Measurements from ENCODE around the gene COL23A1.

COL23A1 gene

DNA sequence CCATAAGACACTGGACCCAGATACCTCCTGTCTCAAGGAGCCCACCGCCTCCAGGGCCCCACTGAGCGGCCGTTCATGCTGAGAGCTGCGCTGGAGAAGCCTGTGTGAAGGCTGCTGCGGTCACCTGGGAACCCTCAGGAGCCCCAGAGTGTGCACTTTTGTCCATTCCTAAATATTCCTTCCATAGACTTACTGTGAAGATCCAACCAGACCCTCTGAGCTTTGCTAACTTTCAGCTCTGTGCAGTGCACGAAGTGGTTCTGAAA is 119.5 kb downstream of the COL23A1 start:
- DNase-seq: no peak

DNA sequence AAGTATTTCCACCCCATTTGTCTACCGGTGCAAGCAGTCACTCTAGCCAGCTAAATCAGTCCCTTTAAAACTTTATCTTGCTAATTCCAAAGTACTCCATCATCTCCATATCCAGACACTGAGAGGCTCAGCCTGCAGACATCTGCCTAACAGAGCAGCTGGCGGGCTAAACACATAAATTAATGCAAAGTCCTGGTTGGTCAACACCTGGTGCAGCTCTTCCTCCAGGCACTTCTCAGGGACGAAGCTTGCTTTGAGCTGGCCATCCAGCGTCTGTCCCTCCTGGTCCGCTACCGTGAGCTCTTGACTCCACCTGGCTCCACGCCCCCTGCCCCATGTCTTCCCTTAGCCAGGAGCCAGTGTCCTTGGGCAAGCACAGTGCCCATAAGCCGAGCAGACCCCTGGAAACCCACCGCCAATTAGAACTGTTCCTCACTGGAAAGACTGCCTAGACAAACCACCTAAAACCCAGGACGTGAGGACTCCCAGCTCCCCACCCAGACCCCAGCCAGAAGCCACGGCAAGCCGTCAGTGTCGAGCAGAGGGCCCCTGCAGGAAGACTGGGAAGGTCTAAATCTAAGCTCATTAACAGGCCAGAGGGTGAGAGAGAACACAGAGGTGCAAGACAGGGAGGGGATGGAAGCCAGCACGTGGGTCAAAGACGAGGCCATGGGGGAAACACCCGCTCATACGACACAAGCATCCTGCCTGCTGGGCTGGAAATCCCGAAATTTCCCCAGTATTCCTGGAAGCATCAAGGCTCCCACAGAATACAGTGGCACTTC is 120.0 kb downstream of the COL23A1 start:
- no peak for DNase-seq

DNA sequence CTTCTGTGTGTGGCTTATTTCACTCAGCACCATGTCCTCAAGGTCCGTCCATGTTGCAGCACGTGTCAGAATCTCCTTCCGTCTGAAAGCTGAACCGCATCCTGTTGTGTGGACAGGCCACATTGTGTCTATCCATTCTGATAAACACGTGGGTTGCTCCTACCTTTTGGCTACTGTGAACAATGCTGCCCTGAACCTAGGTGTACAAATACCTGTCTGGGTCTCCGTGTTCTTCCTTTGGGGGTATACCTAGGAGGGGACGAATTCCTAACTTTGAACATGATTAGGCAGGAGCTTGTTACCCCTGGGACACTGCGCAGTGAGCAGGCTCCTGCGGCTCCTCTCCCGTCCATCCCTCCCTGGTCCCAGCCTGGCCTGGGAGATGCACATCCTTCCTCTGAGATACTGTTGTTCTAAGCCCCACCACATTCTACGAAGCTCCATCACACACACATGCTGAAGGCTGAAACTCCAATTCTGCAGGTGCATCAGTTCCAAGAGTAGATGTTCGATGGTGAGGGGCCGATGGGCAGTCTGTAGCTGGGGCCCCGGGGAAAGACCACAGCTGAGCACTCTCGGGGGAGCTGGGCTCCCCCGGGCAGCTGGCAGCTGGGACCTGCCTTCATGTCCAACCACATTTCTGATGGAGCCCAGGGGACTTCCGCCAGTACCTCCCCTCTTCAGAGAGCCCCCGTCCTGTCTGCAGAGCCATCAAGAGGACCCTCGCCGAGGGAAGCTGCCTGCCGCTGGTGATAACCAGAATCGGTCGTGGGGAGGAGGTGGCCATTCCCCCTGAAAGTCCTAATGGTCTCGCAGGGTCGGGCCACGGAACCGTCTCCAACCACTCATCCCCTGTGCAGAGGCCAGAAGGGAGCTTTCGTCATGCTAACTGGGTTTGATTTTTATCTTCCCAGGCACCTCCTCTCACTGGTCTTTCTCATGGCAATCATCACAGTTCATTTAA is 120.9 kb downstream of the COL23A1 start:
- no peak for DNase-seq

DNA sequence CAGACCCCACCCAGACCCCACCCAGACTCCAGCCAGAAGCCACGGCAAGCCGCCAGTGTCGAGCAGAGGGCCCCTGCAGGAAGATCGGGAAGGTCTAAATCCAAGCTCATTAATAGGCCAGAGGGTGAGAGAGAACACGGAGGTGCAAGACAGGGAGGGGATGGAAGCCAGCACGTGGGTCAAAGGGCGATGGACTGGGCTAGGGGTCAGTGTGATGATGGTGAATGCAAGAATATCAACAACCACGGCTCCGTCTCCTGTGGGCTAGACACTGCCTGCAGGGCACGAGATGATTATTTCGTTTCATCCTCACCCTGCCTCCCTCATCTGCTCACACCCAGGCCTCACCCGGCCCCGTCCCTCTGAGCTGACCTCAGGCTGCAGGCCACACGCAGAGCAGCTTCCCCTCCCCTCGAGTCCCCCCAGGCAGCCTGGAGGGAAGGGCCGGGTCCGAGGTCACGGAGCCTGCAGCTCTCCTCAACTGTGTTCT is 122.0 kb downstream of the COL23A1 start:
- DNase-seq: no peak

DNA sequence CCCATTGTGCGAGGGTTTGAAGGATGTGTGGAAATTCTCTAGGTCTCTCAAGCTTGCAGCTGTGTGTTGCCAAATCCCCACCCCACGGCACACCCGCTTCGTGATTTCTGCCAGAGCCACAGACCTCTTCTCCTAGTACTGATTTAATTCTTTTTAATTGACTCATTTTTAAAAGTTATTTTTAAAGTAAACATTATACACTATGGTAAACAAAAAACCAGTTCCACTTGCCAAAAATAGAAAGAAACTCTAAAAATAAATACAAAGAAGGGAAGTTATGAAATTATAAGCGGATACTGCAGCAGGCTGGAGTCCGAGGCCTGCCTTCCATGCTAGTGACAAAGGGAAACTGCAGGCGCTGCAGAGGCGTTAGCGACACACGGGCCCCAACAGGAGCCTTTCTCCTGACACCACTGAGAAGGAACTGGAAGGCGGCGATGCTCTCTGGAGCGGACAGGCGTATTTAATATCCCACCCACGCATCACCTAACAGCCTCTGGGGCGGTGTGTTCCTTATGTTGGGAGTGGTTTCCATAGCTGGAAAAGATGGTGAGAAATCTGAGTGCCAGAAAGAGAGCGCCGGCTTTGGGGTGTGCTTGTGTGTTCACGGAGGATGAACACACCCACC is 122.5 kb downstream of the COL23A1 start:
- no peak for DNase-seq

DNA sequence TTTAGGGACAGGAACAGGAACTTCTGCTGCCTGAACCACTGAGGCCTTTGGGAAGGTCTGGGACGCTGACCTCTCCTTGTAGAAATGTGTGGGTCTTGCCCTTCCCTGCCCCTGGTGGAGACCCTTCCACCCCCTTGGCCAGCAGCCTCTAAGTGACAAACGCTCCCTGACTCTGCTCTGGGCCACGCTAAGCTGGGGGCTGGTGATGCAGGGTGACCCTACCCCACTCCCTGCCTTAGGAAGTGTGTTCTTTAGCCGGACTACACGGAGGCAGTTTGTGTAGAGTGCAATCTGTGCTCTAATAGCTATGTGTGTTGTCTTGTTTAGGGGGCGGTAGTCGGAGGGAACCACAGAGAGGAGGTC is 123.0 kb downstream of the COL23A1 start:
- DNase-seq: no peak

DNA sequence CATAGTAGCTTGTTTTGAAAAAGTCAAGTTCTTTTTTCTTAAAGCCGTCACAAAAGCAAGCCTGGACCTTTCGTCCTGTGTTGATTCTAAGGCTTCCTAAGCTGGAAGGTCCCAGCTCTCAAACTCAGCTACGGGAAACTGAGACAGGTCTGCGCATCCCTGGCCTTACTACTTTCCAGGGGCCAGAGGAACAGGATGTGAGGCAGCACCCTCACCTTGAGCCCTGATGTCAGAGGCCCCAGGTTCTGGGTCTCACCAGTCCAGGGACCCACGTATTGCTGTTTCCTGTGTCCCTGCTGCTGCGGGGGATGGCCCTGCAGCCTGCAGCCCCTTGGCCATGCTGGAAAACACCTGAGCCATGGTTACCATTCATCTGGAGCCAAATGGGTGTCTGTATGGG is 123.9 kb downstream of the COL23A1 start:
- DNase-seq: no peak

DNA sequence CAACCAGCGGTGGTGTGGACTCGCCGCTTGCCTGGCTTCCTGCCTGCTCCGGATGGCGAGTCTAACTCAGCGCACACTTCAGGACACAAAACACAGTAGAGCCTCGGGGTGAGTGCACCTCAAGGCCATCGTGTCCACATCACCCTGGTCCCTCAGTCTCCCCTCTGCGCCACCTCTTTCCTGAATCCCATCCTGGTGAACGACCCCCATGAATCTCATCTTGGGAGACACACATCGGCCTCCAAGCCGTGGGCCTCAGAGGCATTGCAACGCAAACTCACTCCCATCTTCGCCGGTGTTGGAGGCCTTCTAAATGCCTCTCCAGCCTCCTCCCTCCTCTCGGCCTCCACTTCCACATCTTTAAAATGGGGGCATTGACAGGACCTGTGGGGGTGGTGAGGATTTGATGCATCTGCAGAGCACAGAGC is 124.3 kb downstream of the COL23A1 start:
- DNase-seq: no peak

DNA sequence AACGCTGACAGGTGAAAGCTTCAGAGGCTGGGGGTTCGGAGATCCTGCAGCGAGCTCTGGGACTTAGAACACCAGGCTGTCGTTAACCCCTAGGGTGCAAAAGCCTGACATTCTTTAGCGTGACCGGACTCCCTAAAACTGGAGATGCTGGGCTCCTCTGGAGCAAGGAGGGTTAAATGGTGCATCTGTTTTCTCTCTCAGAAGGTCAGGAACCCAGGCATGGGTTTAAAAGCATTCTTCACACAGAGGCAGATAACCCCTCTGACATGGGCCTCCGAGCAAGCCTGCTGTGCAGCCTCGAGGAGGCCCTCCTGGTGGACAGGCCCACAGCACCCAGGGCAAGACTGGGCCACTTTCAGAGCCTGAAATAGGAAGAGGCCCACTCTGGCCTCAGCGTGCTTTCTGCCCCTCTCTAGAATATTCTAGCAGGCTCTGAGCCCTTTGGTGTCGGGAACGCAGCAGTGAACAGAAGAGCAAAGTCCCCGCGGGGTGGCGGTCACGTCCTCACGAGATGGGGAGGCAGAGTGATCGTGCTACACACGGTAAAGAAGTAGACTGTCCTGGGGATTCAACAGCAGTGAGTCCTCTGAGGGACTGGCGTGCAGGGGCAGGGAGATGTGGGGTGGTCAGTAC is 124.8 kb downstream of the COL23A1 start:
- no peak for DNase-seq

DNA sequence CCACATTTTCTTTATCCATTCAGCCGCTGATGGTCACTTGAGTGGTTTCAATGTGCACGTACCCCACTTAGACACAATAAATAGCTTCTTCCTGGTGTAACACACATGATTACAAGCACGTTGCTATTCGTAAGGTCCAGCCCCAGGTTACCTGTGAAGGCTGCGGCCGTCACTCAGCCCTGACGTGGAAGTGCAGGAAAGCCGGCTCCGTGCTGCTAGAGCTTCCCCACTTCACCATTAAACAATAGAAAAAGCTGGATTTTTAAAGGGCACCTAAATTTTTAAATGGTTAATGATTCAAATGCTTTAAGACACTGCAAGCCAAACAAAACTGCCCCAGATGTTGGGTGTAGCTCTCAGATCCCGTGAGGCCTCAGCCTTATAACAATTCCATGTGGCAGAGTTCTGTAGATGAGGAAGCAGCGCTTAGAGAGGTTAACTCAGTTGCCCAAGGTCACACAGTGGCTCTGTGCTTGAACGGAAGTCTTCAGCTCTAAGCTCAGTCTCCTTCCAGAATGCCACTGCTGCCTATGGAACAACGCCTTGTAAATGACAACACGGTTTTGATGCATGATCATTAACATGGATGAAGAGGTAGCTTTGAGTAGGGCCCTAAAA is 125.7 kb downstream of the COL23A1 start:
- no peak for DNase-seq

DNA sequence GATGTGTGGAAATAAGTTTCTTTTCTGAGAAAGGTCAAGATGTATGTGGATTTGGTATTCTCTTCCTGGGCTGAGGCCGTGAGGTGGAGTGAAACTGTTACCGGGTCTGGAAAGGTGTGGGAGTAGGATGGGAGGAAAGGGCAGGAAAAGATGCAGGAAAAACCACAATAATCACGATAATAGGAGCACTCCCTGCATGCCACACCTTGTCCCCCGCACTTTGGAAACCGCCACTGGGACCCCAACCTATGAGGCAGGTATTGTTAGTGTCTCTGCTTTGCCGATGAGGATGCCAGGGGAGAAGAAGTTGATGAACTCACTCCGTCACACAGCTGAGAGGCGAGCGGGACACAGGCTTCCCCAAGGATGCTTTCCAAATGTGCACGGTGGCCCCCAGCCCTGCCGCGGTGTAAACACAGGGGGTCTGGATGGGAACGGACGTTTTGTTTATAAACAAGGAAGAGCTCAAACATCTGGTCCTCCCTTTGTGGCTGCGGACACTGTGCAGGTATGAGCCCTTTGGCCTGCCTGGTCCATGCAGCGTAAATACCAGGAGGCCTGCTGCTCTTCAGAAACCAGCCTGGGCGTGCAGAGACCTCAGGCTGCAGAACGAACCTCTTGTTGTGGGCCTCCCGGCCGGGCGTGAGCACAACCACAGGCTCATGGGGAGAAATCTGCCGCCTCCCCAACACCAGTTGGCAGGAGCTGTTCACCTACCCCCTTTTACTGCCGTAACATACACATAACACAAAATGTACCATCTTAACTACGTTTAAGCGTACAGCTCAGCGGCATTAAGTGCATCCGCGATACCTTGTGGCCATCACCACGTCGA is 126.7 kb downstream of the COL23A1 start:
- no peak for DNase-seq

DNA sequence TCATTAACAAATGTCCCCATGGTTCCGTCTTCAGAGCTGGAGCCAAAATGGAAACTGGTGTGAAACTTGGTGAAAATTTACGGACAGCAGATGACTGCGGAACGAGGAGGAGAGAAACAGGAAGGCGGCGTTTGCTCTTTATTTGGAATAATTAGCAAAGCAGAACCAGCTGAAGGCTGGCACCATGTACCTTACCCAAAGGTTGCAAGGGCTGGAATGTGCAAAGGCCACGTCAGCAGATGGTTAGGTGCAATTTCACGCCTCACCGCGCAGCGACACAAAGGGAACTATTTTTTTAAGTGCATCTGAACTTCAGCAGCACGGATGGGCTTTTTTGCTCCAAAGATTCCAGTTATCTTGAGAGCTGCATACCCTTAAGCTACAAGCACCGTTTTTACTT is 127.4 kb downstream of the COL23A1 start:
- no peak for DNase-seq

DNA sequence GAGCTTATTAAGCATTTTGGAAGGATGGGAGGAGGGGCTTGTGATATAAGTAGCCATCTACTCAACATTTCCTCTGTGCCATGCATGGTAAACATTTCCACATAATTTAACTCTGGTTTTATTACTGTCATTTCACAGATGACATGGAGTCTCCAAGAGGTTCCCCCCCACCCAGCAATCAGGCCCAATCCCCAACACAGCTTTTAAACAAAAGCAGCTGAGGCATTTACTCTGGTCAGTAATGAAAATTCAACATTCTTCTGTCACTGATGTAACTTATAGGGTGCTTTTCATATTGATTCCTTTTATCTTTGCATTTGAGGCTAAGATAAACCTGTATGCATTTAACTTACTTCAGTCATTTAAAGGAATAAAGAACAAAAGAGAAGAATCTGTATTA is 128.1 kb downstream of the COL23A1 start:
- DNase-seq: no peak

DNA sequence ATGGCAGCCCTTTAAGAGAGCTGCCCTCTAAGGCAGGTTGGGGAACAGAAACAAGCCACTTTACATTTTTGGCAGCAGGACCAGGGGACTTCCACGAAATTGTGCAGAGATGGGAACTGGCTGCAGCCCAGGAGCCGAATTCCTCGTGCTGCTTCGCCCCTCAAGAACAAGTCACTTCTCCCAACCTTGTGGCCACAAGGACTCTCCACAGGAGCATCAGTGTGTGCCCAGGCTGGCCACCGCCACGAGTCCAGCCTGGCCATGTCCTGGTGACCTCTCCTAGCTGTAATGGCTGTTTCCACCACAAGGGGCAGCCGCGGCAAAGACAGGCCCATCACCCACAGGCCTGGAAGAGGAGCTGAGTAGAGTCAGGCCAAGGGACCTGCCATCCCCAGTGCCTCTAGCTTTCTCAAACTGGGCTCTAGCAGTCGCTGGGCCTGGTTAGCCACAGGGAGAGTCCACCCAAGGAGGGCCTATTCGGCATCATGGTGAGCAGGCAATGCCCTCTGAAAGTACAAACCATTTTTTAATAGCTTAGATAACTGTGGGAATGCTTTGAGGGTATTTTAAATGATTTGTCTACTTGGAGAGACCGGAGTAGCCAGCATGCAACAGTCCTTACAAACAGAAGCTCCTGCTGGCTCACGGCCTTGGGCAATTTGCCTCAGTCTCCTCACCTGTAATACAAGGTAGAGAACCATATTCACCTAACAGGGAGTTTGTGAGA is 129.0 kb downstream of the COL23A1 start:
- DNase-seq: no peak

DNA sequence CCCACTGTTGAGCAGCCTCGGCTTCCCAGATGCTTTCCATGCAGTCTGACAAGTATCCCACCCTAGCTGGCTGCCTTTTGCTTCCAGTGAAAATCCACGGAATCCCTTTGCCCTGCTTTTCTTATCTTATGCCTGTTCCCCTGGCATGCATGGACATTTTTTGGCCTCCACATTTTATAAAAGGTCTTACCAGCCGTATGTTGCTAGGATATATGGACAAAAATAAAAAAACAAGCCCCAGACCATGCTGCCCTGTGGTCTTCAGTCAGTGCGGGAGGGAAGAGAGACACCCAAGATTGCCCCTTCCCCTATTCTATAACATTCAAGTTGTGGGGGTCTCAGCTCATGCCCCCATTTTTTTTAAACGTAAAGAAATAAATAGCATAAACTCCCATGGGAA is 129.6 kb downstream of the COL23A1 start:
- DNase-seq: no peak

DNA sequence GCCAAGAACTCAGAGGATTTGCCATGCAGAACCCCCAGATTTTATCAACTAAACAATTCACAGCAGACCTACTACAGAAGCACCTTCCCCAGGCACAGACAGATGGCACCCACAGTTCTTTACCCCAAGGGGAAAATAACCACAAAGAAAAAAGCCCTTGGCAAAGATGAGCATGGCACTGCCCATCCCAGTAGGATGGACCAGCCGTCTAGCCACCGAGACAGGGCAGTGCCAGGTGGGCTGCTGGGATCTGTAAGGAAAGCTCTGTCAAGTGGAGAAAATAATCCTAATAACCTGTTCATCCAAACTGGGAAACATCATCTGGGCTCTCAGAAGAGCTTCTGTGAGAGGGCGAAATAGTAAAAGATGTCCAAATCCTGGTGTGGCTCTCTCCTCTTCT is 130.0 kb downstream of the COL23A1 start:
- DNase-seq: no peak

DNA sequence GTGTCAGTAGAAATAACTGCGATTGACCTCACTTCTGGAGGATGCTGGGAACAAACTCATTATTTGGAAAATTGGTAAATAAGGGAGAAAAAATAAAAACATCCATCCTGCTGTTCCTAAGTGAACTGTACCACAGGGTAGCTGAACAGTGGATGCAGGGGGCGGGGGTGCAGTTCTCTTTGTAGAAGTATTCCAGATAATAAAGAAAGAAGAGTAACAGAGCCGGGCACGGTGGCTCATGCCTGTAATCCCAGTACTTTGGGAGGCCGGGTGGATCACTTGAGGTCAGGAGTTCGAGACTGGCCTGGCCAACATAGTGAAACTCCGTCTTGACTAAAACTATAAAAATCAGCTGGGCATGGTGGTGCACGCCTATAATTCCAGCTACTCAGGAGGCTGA is 132.1 kb downstream of the COL23A1 start:
- DNase-seq: no peak

DNA sequence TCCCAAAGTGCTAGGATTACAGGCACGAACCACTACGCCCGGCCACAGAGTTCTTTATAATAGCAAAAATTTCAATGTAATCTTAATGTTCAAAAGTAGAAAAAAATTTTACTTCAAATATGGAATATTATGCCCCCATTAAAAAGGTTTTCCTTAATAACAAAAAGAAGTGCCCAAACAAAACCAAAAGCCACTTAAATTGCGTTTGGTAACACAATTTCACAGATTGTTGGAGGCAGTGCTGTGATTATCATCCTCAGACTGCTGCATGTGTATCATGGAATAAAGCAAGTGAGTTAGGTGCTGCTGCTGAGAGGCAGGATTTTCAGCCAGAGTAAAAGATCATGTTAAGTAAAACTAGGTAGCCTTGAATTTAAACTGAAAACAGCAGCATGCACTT is 132.7 kb downstream of the COL23A1 start:
- DNase-seq: no peak

DNA sequence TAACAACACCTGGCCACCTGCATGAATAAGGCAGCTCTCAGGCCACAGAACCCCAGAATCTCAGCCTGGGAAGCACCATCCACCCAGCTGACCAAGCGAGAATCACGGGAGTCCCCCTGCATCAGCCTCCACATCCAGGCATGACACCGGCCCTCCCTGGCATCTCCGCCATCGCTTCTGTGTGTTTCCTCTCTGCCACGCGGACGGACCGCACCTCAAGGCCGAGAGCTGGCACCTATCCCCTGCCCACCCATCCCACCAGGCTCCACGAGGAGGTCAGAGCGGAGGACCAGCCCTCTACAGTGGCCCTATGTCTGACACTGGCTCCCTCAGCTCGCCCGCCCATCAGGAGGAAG is 134.7 kb downstream of the COL23A1 start:
- no peak for DNase-seq

DNA sequence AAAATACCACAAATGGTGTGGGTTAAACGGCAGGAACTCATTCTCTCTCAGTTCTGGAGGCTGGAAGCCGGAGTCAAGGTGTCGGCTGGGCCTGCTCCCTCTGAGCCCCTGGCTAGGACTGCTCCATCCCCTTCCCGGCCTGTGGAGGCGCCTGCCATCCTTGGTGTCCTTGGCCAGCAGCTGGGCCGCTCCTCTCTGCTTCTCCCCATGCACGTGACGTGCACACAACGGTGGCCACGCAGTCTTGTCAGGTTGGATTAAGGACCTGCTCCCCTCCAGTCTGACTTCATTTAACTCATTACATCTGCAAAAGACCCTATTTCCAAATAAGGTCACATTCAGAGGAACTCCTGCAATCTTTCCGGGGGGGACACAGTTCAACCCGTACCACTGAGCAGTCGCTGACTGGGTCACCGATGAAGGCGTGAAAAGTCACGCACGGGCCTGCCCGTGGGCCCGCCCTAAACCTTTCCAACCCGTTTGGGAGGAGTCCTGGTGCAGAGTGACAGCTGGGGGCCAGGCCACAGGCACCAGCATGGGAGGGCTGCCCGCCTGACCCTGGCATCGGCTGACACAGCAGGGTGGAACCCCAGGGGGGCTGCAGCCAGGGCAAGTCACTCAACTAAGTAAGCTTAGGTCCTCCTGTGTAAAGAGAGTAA is 135.2 kb downstream of the COL23A1 start:
- no peak for DNase-seq

DNA sequence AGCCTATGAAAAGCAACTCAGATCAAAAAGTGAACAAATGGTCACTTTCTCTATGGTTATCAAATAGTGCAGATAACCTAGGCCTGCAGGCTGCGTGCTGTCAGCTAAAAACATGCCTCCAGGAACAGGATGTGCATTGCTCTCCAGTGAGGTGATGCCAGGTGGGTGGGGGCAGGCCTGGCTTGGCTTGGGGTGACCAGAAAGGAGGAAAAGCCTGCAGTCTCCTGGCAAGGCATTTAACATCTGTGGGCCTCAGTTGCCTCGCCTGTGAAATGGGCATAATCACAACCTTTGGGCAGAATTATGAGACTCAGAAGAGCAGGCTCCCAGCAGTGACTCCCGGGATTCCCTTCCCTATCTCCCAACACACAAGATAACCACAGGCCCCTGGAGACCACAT is 135.9 kb downstream of the COL23A1 start:
- DNase-seq: no peak
